Right cardiac atrium (tissue), 5 donors: ENCODE data around the gene TRNP1. TPM values are rescaled to one million over a fixed set of nuclear protein-coding genes. Genes with fewer than 3 reads are reported as not detected.

Source experiments
- ATAC-seq, 2 donors: fragments of 200-7000 bp; cut with Tn5 transposase; one replicate each; pipeline versions ENCODE4 v1.8.0 to v1.9.1; 2020; ENCODE audit warnings: moderate library complexity in 2 of 2, mild to moderate bottlenecking in 1 of 2
- DNase-seq, 3 donors: peaks; one replicate each; pipeline ENCODE4 v3.0.0-alpha.2; 2020
- H3K27ac ChIP-seq: one replicate; pipeline ENCODE4 v1.5.1; 2013; ENCODE audit warnings: mild to moderate bottlenecking, low read length, control low read depth, moderate library complexity
- H3K27me3 ChIP-seq: one replicate; pipeline ENCODE4 v1.6.1; 2013; ENCODE audit not compliant: control insufficient read depth, insufficient read depth
- H3K4me1 ChIP-seq: one replicate; pipeline ENCODE4 v1.6.1; 2013; ENCODE audit warnings: low read length; ENCODE audit not compliant: control insufficient read depth, insufficient read depth
- H3K4me3 ChIP-seq: one replicate; pipeline ENCODE4 v1.5.1; 2013; ENCODE audit warnings: low read length, control low read depth
- H3K9me3 ChIP-seq: one replicate; pipeline ENCODE4 v1.6.1; 2013; ENCODE audit warnings: low read length; ENCODE audit not compliant: control insufficient read depth
- WGBS: extraction: QIAGEN DNeasy Blood & Tissue Kit; methylation state at CpG from one replicate; pipeline ENCODE4 v1.1.7; 2013; 5-methylcytosine and 5-hydroxymethylcytosine counted together
- intact Hi-C, 4 donors: fragments of 100-400 bp; cut with DNase I; formaldehyde crosslinking; loops; one replicate each; pipeline versions ENCODE4 v1.11.0 to v1.14.0; 2022 to 2023
- polyA plus RNA-seq: library from polyadenylated mRNA; stranded (reverse); fragments of 200-250 nt; gene quantifications from one replicate; pipeline ENCODE4 v1.2.3, GENCODE V29; 2013
- total RNA-seq, 4 donors: library from RNA; stranded (reverse); fragmentation: NEBNext Ultra II Directional; extraction: Animal tissue kit (Norgen Biotek cat#: 25700); gene quantifications; one replicate each; pipeline ENCODE4 v1.2.1, GENCODE V29; 2021
- donor health status: healthy with polysubstance abuse.
- donor health status: DM: no; HTN: yes; CAD: no.
- donor health status: DM: no; HTN: no; CAD: no.
- donor health status: DM: no; HTN: yes; CAD: no; lungs with severe emphysema.
- donor health status: DM: yes; HTN: yes; CAD: no.

TRNP1 gene
- total and polyA plus RNA-seq, 5 donors: 45.9 to 64.6 (median 51.7) TPM

DNA sequence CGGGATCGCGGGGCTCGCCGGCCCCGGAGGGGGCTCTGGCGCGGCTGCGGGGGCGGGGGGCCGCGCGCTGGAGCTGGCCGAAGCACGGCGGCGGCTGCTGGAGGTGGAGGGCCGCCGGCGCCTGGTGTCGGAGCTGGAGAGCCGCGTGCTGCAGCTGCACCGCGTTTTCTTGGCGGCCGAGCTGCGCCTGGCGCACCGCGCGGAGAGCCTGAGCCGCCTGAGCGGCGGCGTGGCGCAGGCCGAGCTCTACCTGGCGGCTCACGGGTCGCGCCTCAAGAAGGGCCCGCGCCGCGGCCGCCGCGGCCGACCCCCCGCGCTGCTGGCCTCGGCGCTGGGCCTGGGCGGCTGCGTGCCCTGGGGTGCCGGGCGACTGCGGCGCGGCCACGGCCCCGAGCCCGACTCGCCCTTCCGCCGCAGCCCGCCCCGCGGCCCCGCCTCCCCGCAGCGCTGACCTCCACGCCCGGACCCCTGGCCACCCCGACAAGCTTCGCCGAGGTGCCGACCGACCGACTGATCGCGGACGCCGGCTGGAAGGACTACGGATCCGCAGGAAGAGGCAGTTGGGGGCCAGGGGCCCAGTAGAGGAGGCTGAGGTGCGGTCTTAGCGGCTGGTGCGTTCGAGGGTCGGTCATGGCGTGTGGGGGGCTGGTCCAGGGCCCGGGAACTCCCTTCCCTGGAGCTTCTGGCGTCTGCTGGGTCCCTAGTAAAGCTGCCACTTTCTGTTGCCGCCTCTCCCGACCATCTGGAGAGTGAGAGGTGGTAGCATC, 711 bp downstream of the TRNP1 start:
- Histone ChIP-seq H3K27me3 (no peaks in the 10 kb centered on the region), H3K9me3 (no peaks in the 10 kb centered on the region), H3K27ac (peak overlapping the region; percentile 21), H3K4me3 (peak overlapping the region; percentile 97), H3K4me1 (peaks cover 5% of the 10 kb centered on the region)
- ATAC-seq (no peak), DNase-seq (peak in 2 of 3 donors; percentile 68 to 76)
- 1% methylated on average over 97 of the region's 97 CpGs for WGBS
- intact Hi-C loops: loop anchor here in 2 of 4 donors (10.0 kb wide), 1 partner anchor 101 kb away; no protein-coding TSS in a partner anchor

- Histone ChIP-seq H3K27me3 (no peaks in the 10 kb centered on the region), H3K9me3 (no peaks in the 10 kb centered on the region), H3K4me1 (peaks cover 9% of the 10 kb centered on the region), H3K4me3 (peak overlapping the region; percentile 97), H3K27ac (peak overlapping the region; percentile 18)
- ATAC-seq (no peak), DNase-seq (peak in 2 of 3 donors; percentile 58 to 64)
- intact Hi-C loops: loop anchor here (5.0 to 10.0 kb wide), 3 partner anchors 52 to 102 kb away; no protein-coding TSS in a partner anchor
- 46% methylated on average over 15 of the region's 15 CpGs for WGBS
Measured at GRCh38 chr1:26994787-26995517, 1.5 kb downstream of the TRNP1 start.

DNA sequence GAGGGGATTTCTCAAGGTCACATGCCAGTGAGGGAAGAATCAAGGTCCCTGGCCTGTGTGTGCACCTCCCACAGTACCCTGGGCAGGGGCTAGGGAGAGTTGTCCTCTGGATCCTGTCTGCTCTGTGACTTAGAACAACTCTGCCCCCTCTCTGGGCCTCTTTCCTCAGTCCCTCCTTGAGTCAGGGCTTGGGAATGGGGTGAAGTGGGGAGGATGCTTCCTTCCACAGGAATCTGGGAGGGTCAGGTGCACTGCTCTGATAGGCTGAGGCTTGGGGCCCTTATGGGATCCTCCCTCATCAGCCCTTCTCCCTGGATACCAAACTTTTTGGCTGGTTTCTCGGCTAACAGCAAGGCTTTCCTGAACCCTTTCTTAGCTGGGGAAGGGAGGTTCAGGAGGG, 2.5 kb downstream of the TRNP1 start:
- WGBS: 56% methylated on average over 1 of the region's 1 CpG
- H3K9me3 ChIP-seq: no peaks in the 10 kb centered on the region
- H3K4me1 ChIP-seq: peaks cover 13% of the 10 kb centered on the region
- intact Hi-C loops: loop anchor here (5.0 to 10.0 kb wide), 3 partner anchors 51 to 101 kb away; no protein-coding TSS in a partner anchor
- DNase-seq (no peak), ATAC-seq (no peak)
- H3K27ac ChIP-seq: peak overlapping the region; percentile 25
- H3K27me3 ChIP-seq: no peaks in the 10 kb centered on the region
- no peak overlapping the region for H3K4me3 ChIP-seq

DNA sequence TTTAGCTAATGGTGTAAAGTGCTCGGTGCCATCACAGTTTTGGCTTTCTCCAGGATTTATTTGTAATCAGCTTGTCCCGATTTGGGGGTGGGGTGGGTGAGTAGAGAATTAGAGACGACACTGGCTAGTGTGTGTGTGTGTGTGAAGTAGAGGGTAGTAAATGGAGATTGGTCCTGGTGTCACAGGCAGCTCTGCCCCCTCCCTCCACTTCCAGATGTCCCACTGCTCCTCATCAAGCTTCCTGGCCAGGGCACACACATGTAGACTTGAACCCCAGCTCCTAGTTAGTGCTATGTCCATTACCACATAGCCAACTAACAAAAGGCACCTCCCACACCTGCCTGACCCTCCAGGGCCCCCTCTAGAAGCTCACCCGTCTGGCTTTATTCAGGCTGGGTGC, 3.2 kb downstream of the TRNP1 start:
- Histone ChIP-seq H3K27ac (peak overlapping the region; percentile 25), H3K4me1 (peaks cover 15% of the 10 kb centered on the region), H3K4me3 (no peak overlapping the region), H3K9me3 (no peaks in the 10 kb centered on the region), H3K27me3 (no peaks in the 10 kb centered on the region)
- DNase-seq (no peak), ATAC-seq (no peak)
- WGBS: 77% methylated on average over 4 of the region's 4 CpGs
- intact Hi-C loops: loop anchor here (5.0 to 10.0 kb wide), 3 partner anchors 51 to 101 kb away; no protein-coding TSS in a partner anchor

DNA sequence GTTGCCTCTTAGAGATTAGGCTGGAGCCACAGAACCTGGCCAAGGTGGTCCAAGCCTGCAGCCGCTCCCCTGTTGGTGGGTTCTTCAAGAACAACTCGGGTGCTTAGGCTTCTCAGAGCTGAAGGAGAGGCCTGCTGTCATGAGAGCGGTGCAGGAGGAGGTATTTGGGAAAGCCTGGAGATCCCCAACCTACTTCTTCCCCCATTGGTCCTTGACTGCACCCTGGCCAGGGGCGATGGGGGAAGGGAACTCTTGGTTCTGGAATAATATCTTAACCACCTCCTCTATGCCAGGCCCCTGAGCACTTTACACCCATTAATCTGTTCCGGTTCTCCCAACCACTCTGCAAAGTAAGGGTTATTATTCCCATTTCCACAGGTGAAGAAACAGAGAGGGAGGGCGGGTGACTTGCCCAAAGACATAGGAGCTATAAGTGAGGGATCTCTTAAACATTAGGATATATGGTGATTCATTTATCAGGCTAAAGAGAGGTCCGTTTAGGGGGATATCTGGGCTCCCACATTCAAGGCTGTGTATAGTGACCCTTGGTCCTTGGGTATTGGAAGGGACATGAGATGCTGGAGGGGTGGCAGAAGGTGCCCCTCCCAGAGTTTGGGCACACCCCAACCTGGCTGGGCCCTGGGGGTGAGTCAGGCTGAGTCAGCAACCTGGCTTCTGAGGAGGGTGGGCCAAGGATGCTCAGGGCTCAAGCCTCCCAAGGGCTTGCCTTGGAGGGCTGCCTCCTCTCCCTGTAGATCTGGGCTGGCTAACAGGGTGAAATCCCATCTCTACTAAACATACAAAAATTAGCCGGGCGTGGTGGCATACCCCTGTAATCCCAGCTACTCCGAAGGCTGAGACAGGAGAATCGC, 5.2 kb downstream of the TRNP1 start:
- DNase-seq (no peak), ATAC-seq (no peak)
- peaks cover 20% of the 10 kb centered on the region for H3K4me1 ChIP-seq
- 89% methylated on average over 11 of the region's 11 CpGs for WGBS
- no peak overlapping the region for H3K4me3 ChIP-seq
- H3K9me3 ChIP-seq: no peaks in the 10 kb centered on the region
- intact Hi-C loops: loop anchor here (5.0 to 10.0 kb wide), 3 partner anchors 49 to 99 kb away; no protein-coding TSS in a partner anchor
- no peaks in the 10 kb centered on the region for H3K27me3 ChIP-seq
- H3K27ac ChIP-seq: peak overlapping the region; percentile 77

- H3K9me3 ChIP-seq: no peaks in the 10 kb centered on the region
- no peak overlapping the region for H3K4me3 ChIP-seq
Measured at GRCh38 chr1:26999440-26999987, 6.0 kb downstream of the TRNP1 start.

DNA sequence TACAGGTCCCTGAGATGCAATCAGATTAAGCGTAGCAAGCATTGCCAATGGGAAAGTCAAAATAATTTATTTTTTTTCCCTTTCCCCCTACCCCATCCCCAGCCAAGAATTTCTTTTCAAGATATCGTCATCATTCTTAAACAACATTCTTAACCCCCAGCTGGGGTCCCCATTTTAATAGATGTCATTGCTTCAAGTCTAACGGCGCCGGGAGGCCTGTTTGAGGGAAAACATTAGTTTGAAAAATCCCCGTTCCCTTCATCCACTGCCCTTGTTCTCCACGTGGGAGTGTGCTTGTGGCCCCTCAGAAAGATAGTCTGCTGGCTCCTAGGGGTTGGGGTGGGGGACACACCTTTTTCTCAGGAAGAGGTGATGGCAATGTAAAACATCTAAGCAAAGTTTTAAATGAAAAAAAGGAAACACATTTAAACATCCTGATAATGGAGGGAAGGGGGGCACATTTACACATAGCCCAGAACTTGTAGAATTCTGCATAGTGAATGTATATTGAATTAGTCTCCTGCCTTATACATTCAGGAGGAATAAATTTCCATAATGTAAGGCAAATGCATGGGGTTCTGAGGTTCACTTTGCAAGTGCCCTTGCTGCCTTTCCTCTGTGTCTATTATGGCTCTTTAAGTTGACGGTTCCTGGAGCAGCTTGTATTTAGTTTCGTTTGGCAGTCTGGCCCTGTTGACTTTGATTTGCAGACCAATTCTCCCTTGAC, 6.8 kb downstream of the TRNP1 start:
- Histone ChIP-seq H3K27me3 (no peaks in the 10 kb centered on the region), H3K27ac (peak overlapping the region; percentile 94), H3K4me3 (no peak overlapping the region), H3K9me3 (no peaks in the 10 kb centered on the region), H3K4me1 (peaks cover 25% of the 10 kb centered on the region)
- no peak for ATAC-seq
- DNase-seq: no peak
- intact Hi-C loops: loop anchor here in 1 of 4 donors (5.0 kb wide), 1 partner anchor 42 kb away; no protein-coding TSS in a partner anchor
- 70% methylated on average over 9 of the region's 9 CpGs for WGBS

More at GRCh38 chr1:26999440-26999987, 6.0 kb downstream of the TRNP1 start:
- intact Hi-C loops: loop anchor here (5.0 to 10.0 kb wide), 3 partner anchors 48 to 98 kb away; no protein-coding TSS in a partner anchor
- H3K27ac ChIP-seq: peak overlapping the region; percentile 94
- peaks cover 20% of the 10 kb centered on the region for H3K4me1 ChIP-seq
- no peaks in the 10 kb centered on the region for H3K27me3 ChIP-seq
- 47% methylated on average over 7 of the region's 7 CpGs for WGBS
- ATAC-seq: peak; percentile 70 to 73
- DNase-seq: peak; percentile 74 to 87 (median 85)

GRCh38 chr1:27000817-27001460, 7.4 kb downstream of the TRNP1 start:
- Histone ChIP-seq H3K9me3 (no peaks in the 10 kb centered on the region), H3K27me3 (no peaks in the 10 kb centered on the region), H3K27ac (peak overlapping the region; percentile 66), H3K4me1 (peaks cover 25% of the 10 kb centered on the region), H3K4me3 (no peak overlapping the region)
- intact Hi-C loops: loop anchor here in 1 of 4 donors (5.0 kb wide), 1 partner anchor 41 kb away; no protein-coding TSS in a partner anchor
- WGBS: 83% methylated on average over 8 of the region's 8 CpGs
- ATAC-seq: no peak
- no peak for DNase-seq

GRCh38 chr1:27001570-27002360, 8.3 kb downstream of the TRNP1 start:
- WGBS: 43% methylated on average over 13 of the region's 13 CpGs
- H3K9me3 ChIP-seq: no peaks in the 10 kb centered on the region
- DNase-seq (peak; percentile 62 to 81 (median 79)), ATAC-seq (peak; percentile 18 to 20)
- peak overlapping the region; percentile 66 for H3K27ac ChIP-seq
- H3K27me3 ChIP-seq: no peaks in the 10 kb centered on the region
- peaks cover 25% of the 10 kb centered on the region for H3K4me1 ChIP-seq
- intact Hi-C loops: loop anchor here in 1 of 4 donors (5.0 kb wide), 1 partner anchor 41 kb away; no protein-coding TSS in a partner anchor
- H3K4me3 ChIP-seq: no peak overlapping the region
